ENCODE results near the gene CEP170B.
"Not testable (repeated sequence)": the region's sequence is repeated elsewhere in the genome, so short reads cannot be mapped to it uniquely, and the experiment has no call there.

CEP170B gene

DNA sequence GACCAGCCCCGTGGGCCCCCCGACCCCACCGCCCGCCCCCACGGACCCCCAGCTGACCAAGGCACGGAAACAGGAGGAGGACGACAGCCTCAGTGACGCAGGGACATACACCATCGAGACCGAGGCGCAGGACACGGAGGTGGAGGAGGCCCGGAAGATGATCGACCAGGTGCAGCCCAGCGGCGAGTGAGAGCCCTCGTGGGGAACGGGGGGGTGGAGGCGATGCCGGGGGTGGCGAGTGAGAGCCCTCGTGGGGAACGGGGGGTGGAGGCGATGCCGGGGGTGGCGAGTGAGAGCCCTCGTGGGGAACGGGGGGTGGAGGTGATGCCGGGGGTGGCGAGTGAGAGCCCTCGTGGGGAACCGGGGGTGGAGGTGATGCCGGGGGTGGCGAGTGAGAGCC, 19.3 kb downstream of the CEP170B start:
- H3K27ac Mint-ChIP-seq; H3K4me3 Mint-ChIP-seq; H3K27me3 Mint-ChIP-seq; H3K36me3 Mint-ChIP-seq (ENCODE audit: low read depth); intact Hi-C loops (cut with micrococcal nuclease); H3K9me3 Mint-ChIP-seq; H3K4me1 Mint-ChIP-seq (ENCODE audit: low read depth): not testable (repeated sequence)

DNA sequence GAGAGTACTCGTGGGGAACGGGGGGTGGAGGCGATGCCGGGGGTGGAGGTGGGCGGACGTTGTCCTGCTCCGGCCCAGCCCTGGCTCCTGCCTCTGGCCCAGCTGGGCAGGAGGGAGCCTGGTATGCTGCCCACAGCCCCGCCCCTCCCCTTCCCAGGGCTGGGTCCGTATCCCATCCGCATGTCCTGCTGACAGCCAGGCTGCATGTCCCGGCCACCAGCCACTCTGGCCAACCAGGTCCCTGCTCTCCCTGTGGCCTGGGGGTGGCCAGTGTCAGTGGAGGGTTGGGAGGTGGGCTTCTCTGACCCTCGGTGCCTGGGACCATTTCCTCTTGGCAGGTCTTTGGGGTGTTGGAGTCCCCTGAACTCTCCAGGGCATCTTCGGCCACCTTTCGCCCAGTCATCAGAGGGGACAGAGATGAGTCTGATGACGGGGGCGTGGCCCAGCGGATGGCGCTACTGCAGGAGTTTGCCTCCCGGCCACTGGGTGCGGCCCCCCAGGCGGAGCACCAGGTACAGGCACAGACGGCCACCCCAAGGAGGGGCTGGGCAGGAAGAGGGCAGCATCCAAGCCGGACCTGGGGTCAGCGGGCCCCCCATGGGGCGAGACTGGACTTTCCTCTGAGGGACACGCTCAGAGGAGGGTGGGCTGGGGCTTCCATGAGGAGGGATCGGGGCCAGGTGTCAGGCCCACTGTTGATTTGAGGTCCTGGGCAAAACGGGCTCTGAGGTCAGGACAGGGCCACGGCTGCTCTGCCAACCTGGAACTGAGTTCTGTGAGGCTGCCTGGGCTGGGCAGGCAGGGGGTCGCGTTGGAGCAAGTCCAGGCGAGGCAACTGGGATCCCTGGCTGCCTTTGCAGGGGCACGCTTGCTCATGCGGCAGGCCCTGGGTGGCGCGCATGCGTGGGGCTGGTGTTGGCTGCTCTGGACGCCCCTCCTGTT, 20.2 kb downstream of the CEP170B start:
- H3K4me3 Mint-ChIP-seq: no peak overlapping the region
- H3K27ac Mint-ChIP-seq: no peak overlapping the region
- H3K4me1 Mint-ChIP-seq (ENCODE audit: low read depth): no peaks in the 10 kb centered on the region
- peaks cover 2% of the 10 kb centered on the region for H3K27me3 Mint-ChIP-seq
- H3K9me3 Mint-ChIP-seq: no peaks in the 10 kb centered on the region
- no peaks in the 10 kb centered on the region for H3K36me3 Mint-ChIP-seq (ENCODE audit: low read depth)
- intact Hi-C loops (cut with micrococcal nuclease): no loop called here

DNA sequence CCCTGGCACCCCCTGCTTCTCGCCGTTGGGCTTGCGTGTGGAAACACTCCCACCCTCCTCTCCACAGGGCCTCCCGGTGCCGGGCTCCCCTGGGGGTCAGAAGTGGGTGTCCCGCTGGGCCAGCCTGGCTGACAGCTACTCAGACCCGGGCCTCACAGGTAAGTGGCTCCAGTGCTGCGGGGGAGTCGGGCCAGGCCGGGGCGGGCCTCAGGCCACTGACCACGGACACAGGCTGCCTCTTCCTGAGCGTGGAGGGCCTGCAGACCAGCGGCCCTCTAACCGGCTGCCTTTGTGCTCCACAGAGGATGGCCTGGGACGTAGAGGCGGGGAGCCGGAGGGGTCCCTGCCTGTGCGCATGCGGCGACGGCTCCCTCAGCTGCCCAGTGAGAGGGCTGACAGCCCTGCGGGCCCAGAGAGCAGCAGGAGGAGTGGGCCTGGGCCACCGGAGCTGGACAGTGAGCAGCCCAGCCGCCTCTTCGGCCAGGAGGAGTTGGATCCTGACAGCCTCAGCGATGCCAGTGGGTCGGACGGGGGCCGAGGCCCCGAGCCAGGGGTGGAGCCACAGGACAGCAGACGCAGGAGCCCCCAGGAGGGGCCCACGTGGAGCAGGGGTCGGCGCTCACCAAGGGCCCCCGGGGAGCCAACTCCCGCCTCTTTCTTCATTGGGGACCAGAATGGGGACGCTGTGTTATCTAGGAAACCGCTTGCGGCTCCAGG, 21.1 kb downstream of the CEP170B start:
- Mint-ChIP-seq H3K9me3 (no peaks in the 10 kb centered on the region), H3K27ac (no peak overlapping the region), H3K36me3 (ENCODE audit: low read depth) (no peaks in the 10 kb centered on the region), H3K27me3 (peaks cover 2% of the 10 kb centered on the region), H3K4me3 (no peak overlapping the region), H3K4me1 (ENCODE audit: low read depth) (no peaks in the 10 kb centered on the region)
- intact Hi-C loops (cut with micrococcal nuclease): no loop called here

DNA sequence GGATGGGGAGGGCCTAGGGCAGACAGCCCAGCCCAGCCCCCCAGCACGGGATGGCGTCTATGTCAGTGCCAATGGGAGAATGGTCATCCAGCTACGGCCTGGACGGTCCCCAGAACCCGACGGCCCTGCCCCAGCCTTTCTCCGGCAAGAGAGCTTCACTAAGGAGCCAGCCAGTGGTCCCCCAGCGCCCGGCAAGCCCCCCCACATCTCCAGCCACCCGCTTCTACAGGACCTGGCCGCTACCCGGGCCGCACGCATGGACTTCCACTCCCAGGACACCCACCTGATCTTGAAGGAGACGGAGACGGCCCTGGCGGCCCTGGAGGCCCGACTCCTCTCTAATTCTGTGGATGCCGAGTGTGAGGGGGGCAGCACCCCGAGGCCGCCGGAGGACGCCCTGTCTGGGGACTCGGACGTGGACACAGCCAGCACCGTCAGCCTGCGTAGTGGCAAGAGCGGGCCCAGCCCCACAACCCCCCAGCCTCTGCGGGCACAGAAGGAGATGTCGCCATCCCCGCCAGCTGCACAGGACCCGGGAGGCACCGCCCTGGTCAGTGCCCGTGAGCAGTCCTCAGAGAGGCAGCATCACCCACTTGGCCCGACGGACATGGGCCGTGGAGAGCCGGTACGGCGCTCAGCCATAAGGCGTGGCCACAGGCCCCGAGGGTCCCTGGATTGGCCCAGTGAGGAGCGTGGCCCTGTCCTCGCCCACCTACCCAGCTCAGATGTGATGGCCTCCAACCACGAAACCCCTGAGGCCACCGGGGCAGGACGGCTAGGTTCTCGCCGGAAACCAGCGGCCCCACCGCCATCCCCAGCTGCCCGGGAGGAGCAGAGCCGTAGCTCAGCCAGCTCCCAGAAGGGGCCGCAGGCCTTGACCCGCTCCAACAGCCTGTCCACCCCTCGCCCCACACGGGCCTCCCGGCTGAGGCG, 21.9 kb downstream of the CEP170B start:
- H3K27me3 Mint-ChIP-seq: peaks cover 2% of the 10 kb centered on the region
- no peaks in the 10 kb centered on the region for H3K9me3 Mint-ChIP-seq
- intact Hi-C loops (cut with micrococcal nuclease): no loop called here
- no peak overlapping the region for H3K27ac Mint-ChIP-seq
- H3K36me3 Mint-ChIP-seq (ENCODE audit: low read depth): no peaks in the 10 kb centered on the region
- no peaks in the 10 kb centered on the region for H3K4me1 Mint-ChIP-seq (ENCODE audit: low read depth)
- H3K4me3 Mint-ChIP-seq: no peak overlapping the region

DNA sequence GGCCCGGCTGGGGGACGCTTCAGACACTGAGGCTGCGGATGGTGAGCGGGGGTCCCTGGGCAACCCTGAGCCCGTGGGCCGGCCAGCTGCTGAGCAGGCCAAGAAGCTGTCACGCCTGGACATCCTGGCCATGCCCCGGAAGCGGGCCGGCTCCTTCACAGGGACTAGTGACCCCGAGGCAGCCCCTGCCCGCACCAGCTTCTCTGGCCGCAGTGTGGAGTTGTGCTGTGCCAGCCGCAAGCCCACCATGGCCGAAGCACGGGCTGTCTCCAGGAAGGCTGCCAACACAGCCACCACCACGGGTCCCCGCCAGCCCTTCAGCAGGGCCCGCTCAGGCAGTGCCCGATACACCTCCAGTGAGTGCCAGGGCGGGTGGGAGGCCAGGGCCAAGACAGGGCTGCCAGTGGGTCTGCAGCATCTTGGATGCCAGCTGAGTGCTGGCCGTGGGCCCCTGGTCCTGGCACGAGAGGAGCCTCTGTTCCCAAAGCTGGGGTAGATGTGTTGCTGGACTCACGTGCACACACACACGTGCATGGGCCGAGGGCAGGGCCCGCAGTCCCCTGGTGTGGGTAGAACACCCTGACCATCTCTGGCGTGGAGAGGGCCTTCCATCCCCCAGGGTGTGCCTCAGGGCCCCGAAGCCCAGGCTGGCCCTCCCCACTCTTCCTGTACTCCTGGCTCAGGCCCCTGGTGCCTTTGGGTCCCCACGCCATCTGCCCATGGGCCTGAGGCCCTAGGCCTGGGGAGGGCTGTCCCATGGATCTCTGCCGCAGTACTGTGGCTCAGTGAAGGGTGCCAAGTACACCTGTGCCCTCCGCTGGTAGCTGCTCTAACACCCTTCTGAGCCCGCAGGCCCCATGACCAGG, 22.8 kb downstream of the CEP170B start:
- H3K9me3 Mint-ChIP-seq: no peaks in the 10 kb centered on the region
- no peaks in the 10 kb centered on the region for H3K27me3 Mint-ChIP-seq
- H3K27ac Mint-ChIP-seq: no peak overlapping the region
- H3K4me3 Mint-ChIP-seq: no peak overlapping the region
- intact Hi-C loops (cut with micrococcal nuclease): no loop called here
- H3K36me3 Mint-ChIP-seq (ENCODE audit: low read depth): no peaks in the 10 kb centered on the region
- H3K4me1 Mint-ChIP-seq (ENCODE audit: low read depth): no peaks in the 10 kb centered on the region

DNA sequence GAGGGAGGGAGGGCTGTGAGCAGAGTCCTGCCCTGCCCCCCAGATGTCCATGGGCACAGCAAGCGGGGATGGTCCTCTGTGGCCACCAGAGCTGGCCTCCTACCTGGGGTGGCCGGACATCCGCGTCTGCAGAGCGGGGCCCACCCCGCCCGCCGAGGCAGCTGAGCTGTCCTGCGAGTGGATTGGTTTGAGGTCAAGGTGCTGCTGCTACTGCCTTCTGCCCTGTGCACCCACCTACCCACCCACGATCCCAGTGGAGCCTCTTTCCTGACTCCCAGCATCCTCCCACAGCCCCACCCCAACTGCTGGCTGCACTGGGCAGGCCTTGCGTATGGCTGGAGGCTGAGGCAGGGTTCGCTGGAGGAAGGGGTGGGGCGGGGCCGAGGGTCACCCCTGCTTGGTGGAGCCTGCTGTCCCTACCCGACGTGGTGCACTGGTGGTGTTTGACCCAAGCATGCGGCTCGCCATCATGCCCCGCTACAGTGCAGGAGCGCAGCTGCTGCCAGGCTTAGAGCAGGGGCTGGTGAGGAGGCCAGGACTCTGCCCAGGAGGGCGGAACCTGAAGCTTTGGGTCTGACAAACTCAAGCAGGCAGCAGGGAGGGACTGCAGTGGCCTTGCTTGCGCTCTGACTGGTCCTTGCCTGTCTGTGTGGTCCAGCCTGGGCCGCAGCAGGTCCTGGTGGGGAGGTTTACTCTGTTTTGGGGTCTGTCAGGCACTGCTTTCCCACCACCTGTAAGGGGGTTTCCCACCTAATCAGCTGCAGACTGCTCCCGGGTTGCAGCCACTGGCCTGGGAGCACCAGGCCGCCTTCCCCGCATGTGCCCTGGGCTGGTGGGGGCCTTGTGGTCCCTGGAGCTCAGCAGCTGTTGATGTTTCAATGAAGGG, 23.7 kb downstream of the CEP170B start:
- intact Hi-C loops (cut with micrococcal nuclease): no loop called here
- H3K4me3 Mint-ChIP-seq: no peak overlapping the region
- H3K27me3 Mint-ChIP-seq: peaks cover 3% of the 10 kb centered on the region
- no peak overlapping the region for H3K27ac Mint-ChIP-seq
- H3K9me3 Mint-ChIP-seq: no peaks in the 10 kb centered on the region
- H3K4me1 Mint-ChIP-seq (ENCODE audit: low read depth): no peaks in the 10 kb centered on the region
- no peaks in the 10 kb centered on the region for H3K36me3 Mint-ChIP-seq (ENCODE audit: low read depth)

DNA sequence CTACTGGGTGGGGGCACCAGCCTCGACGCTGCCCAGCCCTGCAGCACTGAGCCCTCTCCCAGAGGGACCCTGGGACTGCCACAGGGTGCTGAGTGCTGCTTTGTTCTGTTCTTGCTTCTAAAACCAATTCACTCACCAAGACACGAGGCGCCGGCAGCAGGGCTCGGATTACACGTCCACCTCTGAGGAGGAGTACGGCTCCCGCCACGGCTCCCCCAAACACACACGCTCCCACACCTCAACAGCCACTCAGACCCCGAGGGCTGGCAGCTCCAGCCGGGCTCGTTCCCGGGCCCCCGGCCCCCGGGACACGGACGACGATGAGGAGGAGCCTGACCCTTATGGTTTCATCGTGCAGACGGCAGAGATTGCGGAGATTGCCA, 24.3 kb downstream of the CEP170B start:
- H3K27ac Mint-ChIP-seq: no peak overlapping the region
- no peak overlapping the region for H3K4me3 Mint-ChIP-seq
- no peaks in the 10 kb centered on the region for H3K36me3 Mint-ChIP-seq (ENCODE audit: low read depth)
- peaks cover 3% of the 10 kb centered on the region for H3K27me3 Mint-ChIP-seq
- intact Hi-C loops (cut with micrococcal nuclease): no loop called here
- H3K4me1 Mint-ChIP-seq (ENCODE audit: low read depth): no peaks in the 10 kb centered on the region
- H3K9me3 Mint-ChIP-seq: no peaks in the 10 kb centered on the region

DNA sequence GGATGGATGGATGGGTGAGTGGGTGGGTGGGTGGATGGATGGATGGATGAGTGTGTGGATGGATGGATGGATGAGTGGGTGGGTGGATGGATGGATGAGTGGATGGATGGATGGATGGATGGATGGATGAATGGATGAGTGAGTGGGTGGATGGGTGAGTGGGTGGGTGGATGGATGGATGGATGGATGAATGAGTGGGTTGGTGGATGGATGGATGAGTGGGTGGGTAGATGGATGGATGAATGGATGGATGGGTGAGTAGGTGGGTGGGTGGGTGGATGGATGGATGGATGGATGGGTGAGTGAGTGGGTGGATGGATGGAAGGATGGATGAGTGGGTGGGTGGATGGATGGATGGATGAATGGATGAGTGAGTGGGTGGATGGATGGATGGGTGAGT, 25.2 kb downstream of the CEP170B start:
- H3K27me3 Mint-ChIP-seq; H3K36me3 Mint-ChIP-seq (ENCODE audit: low read depth); H3K9me3 Mint-ChIP-seq; intact Hi-C loops (cut with micrococcal nuclease); H3K27ac Mint-ChIP-seq; H3K4me3 Mint-ChIP-seq; H3K4me1 Mint-ChIP-seq (ENCODE audit: low read depth): not testable (repeated sequence)

DNA sequence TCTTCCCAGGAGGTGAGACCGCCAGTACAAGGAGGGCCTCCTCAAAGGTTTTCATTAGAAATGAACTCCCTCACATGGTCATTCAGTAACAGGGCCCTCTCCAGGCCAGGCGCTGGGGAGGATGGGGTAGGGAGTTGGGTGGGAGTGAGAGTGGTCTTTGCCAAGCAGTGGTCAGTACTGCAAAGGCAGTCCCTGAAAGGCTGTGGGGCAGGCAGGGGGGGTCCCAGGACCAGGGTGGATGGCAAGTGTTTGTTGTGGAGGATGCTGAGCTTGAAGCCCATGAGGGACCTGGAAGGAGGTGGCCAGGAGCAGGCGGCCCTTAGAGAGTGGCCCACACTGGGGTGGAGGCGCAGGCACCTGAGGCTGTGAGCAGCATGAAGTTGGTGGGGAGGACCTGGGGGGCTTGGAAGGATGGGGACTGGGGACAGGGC, 26.1 kb downstream of the CEP170B start:
- H3K27ac Mint-ChIP-seq: no peak overlapping the region
- no peak overlapping the region for H3K4me3 Mint-ChIP-seq
- no peaks in the 10 kb centered on the region for H3K9me3 Mint-ChIP-seq
- intact Hi-C loops (cut with micrococcal nuclease): no loop called here
- peaks cover 3% of the 10 kb centered on the region for H3K27me3 Mint-ChIP-seq
- H3K4me1 Mint-ChIP-seq (ENCODE audit: low read depth): no peaks in the 10 kb centered on the region
- H3K36me3 Mint-ChIP-seq (ENCODE audit: low read depth): no peaks in the 10 kb centered on the region

DNA sequence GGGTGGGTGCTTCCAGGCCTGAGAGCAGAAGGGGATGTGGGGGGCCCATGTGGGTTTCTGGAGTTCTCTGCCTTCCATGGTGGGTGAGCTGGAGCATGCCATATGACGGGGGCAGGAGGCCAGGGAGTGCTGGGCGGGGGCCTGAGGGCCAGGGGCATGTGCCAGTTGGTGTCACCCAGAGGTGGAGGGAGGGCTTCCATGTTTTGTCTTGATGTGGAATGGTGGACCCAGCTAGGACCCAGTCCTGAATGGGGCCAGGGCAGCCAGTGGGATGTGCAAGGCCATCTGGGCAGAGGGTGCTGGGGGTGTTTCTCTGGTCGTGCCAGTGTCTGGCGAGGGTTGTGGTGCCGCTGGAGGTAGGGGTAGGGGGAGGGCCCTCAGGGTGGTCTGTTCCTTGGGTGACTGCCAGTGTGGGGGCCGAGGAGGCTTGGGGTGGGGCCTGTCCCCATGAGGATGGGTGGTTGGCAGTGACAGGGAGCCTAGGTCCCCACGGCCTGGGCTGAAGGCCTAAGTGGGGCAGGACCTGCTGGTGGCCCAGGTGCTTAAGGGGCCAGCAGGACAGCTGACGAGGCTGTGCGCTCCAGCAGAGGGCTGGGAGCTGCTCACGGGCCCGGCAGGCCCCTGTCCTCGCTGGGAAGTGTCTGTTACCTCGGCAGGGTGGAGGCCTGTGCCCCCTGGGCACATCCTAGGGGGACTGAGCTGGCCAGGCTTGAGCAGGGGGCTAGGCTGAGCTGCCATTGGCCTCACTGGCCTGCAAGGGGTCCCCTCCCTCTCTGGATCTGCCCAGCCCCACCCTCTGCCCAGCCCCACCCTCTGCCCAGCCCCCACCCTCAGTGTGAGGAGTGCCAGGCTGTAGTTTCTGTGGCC, 26.8 kb downstream of the CEP170B start:
- intact Hi-C loops (cut with micrococcal nuclease): no loop called here
- no peak overlapping the region for H3K4me3 Mint-ChIP-seq
- no peaks in the 10 kb centered on the region for H3K36me3 Mint-ChIP-seq (ENCODE audit: low read depth)
- no peaks in the 10 kb centered on the region for H3K9me3 Mint-ChIP-seq
- no peak overlapping the region for H3K27ac Mint-ChIP-seq
- H3K27me3 Mint-ChIP-seq: peaks cover 3% of the 10 kb centered on the region
- no peaks in the 10 kb centered on the region for H3K4me1 Mint-ChIP-seq (ENCODE audit: low read depth)

DNA sequence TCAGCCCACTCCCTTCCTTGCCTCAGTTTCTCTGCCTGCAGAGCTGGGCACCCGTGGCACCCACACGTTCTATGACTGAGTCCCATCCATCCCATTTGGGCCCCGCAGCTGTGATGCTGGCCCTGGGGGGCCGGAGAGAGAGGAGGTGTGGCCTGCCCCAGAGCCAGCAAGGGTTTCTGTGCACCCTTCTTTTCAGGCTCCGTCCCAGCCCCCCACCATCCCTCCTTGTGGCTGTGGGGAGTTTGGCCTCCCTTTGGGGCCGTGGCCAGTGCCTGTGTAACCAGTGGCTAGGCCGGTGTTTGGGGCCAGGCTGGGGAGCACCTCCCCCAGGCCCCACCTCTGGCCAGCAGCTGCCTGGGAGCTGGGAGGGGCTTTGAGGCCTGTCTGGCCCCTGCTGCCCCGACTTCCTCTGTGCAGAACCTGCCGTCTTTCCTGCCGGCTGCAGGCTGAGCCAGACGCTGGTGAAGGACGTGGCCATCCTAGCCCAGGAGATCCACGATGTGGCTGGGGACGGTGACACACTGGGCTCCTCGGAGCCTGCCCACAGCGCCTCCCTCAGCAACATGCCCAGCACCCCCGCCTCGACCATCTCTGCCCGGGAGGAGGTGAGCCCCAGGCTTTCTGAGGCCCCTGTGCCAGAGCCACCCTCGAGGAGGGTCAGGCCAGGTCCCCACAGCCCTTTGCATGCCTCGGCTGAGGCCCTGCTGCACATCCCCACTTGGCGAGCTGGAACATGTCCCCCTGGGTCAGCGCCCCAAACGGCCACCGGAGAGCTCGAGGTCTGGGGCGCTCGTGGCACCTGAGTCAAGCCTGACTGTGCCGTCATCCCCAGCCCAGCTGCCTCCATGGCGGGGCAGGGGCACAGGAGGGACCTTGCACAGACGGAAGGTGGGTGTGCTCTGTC, 27.7 kb downstream of the CEP170B start:
- Mint-ChIP-seq H3K36me3 (ENCODE audit: low read depth) (no peaks in the 10 kb centered on the region), H3K9me3 (no peaks in the 10 kb centered on the region), H3K4me1 (ENCODE audit: low read depth) (no peaks in the 10 kb centered on the region), H3K27me3 (peaks cover 3% of the 10 kb centered on the region), H3K27ac (no peak overlapping the region), H3K4me3 (no peak overlapping the region)
- intact Hi-C loops (cut with micrococcal nuclease): no loop called here
